Islet of Langerhans (tissue), 1 donor: ENCODE results near the gene FCMR.
"Not testable (repeated sequence)": the region's sequence is repeated elsewhere in the genome, so short reads cannot be mapped to it uniquely, and the experiment has no call there.

Source experiments
- FAIRE-seq: peaks from one replicate; lab custom pipeline; 2011; peaks lifted over from hg19 to GRCh38; lab: Jason Lieb, UNC

The FCMR gene

GRCh38 chr1:206872139-206872538 lies 49.6 kb downstream of the FCMR start:
- no peak for FAIRE-seq

GRCh38 chr1:206868264-206868663 lies 53.5 kb downstream of the FCMR start:
- FAIRE-seq, result no peak

- no peak for FAIRE-seq
Measured at GRCh38 chr1:206867716-206868115, 54.0 kb downstream of the FCMR start.

GRCh38 chr1:206867239-206867638 lies 54.5 kb downstream of the FCMR start:
- FAIRE-seq, result no peak

- no peak for FAIRE-seq
Measured at GRCh38 chr1:206866062-206866461, 55.7 kb downstream of the FCMR start.

GRCh38 chr1:206864939-206865671 lies 56.6 kb downstream of the FCMR start, which contains the start of gene IL20:
IL20 (plus strand) TSS chr1:206865623; CDS start chr1:206865853, 230 bp downstream.
- FAIRE-seq, result no peak

- no peak for FAIRE-seq
Measured at GRCh38 chr1:206863266-206863665, 58.5 kb downstream of the FCMR start.

- no peak for FAIRE-seq
Measured at GRCh38 chr1:206860165-206860564, 61.6 kb downstream of the FCMR start.

- FAIRE-seq, result no peak
Measured at GRCh38 chr1:206859082-206859521, 62.6 kb downstream of the FCMR start.

- FAIRE-seq, result no peak
Measured at GRCh38 chr1:206856674-206857464, 64.9 kb downstream of the FCMR start.

GRCh38 chr1:206855859-206856258 lies 65.9 kb downstream of the FCMR start:
- no peak for FAIRE-seq

- FAIRE-seq, result no peak
Measured at GRCh38 chr1:206854401-206855129, 67.2 kb downstream of the FCMR start.

GRCh38 chr1:206853696-206854095 lies 68.0 kb downstream of the FCMR start:
- FAIRE-seq, result not testable (repeated sequence)
